Left ventricle myocardium inferior (tissue), 1 donor: ENCODE results near the gene FLT3LG. TPM values are rescaled to one million over a fixed set of nuclear protein-coding genes. Genes with fewer than 3 reads are reported as not detected.

Experiments
- DNase-seq: peaks from one replicate; pipeline ENCODE4 v3.0.0-alpha.2; 2020
- H3K27ac ChIP-seq: fragments of 200-600 bp; replicated peaks from 2 replicates; pipeline ENCODE4 v1.8.0; 2021
- H3K27me3 ChIP-seq: fragments of 200-600 bp; 2 replicates; pipeline ENCODE4 v1.8.0; 2021; ENCODE audit warnings: low read depth
- H3K36me3 ChIP-seq: fragments of 200-600 bp; 2 replicates; pipeline ENCODE4 v1.8.0; 2021
- H3K4me1 ChIP-seq: fragments of 200-600 bp; 2 replicates; pipeline ENCODE4 v1.8.0; 2021
- H3K4me3 ChIP-seq: fragments of 200-600 bp; 2 replicates; pipeline ENCODE4 v1.8.0; 2021; ENCODE audit warnings: mild to moderate bottlenecking, moderate library complexity
- H3K9me3 ChIP-seq: fragments of 200-600 bp; replicated peaks from 2 replicates; pipeline ENCODE4 v1.8.0; 2021
- CTCF ChIP-seq: fragments of 200-600 bp; IDR thresholded peaks from 2 replicates; pipeline ENCODE4 v1.8.0; 2021; ENCODE audit warnings: antibody characterized with exemption, mild to moderate bottlenecking, borderline replicate concordance
- intact Hi-C: fragments of 100-400 bp; cut with micrococcal nuclease; formaldehyde crosslinking; loops from one replicate; pipeline ENCODE4 v1.11.0; 2022
- total RNA-seq: library from RNA; stranded (reverse); fragmentation: NEBNext Ultra II Directional; extraction: Animal tissue kit (Norgen Biotek cat#: 25700); gene quantifications from one replicate; pipeline ENCODE4 v1.2.1, GENCODE V29; 2021
- donor health status: DM: no; HTN: yes; CAD: no; lungs with severe emphysema.

The FLT3LG gene
- total RNA-seq, 1 donor from 2014 or later = 3.1 TPM

- H3K9me3 ChIP-seq = no peaks in the 10 kb centered on the region
- no peaks in the 10 kb centered on the region for H3K27me3 ChIP-seq
- no peak for TF ChIP-seq CTCF
- H3K36me3 ChIP-seq = no peaks in the 10 kb centered on the region
- intact Hi-C loops = no loop called here
- H3K27ac ChIP-seq = peak overlapping the region; percentile 89
- peak overlapping the region; percentile 90 for H3K4me3 ChIP-seq
- peaks cover 37% of the 10 kb centered on the region for H3K4me1 ChIP-seq
- peak; percentile 70 for DNase-seq
Measured at GRCh38 chr19:49512970-49513745, 39.1 kb downstream of the FLT3LG start.

- H3K9me3 ChIP-seq = no peaks in the 10 kb centered on the region
- peaks cover 37% of the 10 kb centered on the region for H3K4me1 ChIP-seq
- peak overlapping the region; percentile 89 for H3K27ac ChIP-seq
- H3K27me3 ChIP-seq = no peaks in the 10 kb centered on the region
- H3K36me3 ChIP-seq = no peaks in the 10 kb centered on the region
- TF ChIP-seq CTCF = no peak
- no peak for DNase-seq
- peak overlapping the region; percentile 90 for H3K4me3 ChIP-seq
- intact Hi-C loops = no loop called here
Measured at GRCh38 chr19:49513746-49514118, 39.7 kb downstream of the FLT3LG start.

- intact Hi-C loops = no loop called here
- no peaks in the 10 kb centered on the region for H3K27me3 ChIP-seq
- H3K36me3 ChIP-seq = no peaks in the 10 kb centered on the region
- peak overlapping the region; percentile 90 for H3K4me3 ChIP-seq
- peak overlapping the region; percentile 89 for H3K27ac ChIP-seq
- no peak for DNase-seq
- no peaks in the 10 kb centered on the region for H3K9me3 ChIP-seq
- TF ChIP-seq CTCF = no peak
- peaks cover 37% of the 10 kb centered on the region for H3K4me1 ChIP-seq
Measured at GRCh38 chr19:49514151-49514550, 40.1 kb downstream of the FLT3LG start.

- Histone ChIP-seq H3K27me3 (no peaks in the 10 kb centered on the region), H3K4me1 (peaks cover 37% of the 10 kb centered on the region), H3K27ac (peak overlapping the region; percentile 39), H3K9me3 (no peaks in the 10 kb centered on the region), H3K4me3 (peak overlapping the region; percentile 90), H3K36me3 (no peaks in the 10 kb centered on the region)
- DNase-seq = peak; percentile 51
- TF ChIP-seq CTCF = no peak
- intact Hi-C loops = no loop called here
Measured at GRCh38 chr19:49515767-49516166, 41.8 kb downstream of the FLT3LG start.

GRCh38 chr19:49518033-49518432 is 44.0 kb downstream of the FLT3LG start:
- intact Hi-C loops = no loop called here
- Histone ChIP-seq H3K4me3 (no peak overlapping the region), H3K36me3 (no peaks in the 10 kb centered on the region), H3K27me3 (no peaks in the 10 kb centered on the region), H3K4me1 (peaks cover 23% of the 10 kb centered on the region), H3K9me3 (no peaks in the 10 kb centered on the region), H3K27ac (no peak overlapping the region)
- DNase-seq = no peak
- TF ChIP-seq CTCF = no peak
